GM23248 (cell line): Measurements from ENCODE around the gene SEPTIN1.

Source experiments
- EZH2 ChIP-seq: fragments of 200-600 bp; sonication (generic); IDR thresholded peaks from 2 replicates; pipeline ENCODE4 v1.6.1; 2018; ENCODE audit warnings: antibody characterized with exemption, mild to moderate bottlenecking; ENCODE audit not compliant: insufficient read depth, poor library complexity, severe bottlenecking
- EZH2phosphoT487 ChIP-seq: fragments of 200-600 bp; sonication (generic); IDR thresholded peaks from 2 replicates; pipeline ENCODE4 v1.6.1; 2018; ENCODE audit warnings: antibody characterized with exemption, moderate library complexity, mild to moderate bottlenecking, low read depth; ENCODE audit not compliant: insufficient read depth

DNA sequence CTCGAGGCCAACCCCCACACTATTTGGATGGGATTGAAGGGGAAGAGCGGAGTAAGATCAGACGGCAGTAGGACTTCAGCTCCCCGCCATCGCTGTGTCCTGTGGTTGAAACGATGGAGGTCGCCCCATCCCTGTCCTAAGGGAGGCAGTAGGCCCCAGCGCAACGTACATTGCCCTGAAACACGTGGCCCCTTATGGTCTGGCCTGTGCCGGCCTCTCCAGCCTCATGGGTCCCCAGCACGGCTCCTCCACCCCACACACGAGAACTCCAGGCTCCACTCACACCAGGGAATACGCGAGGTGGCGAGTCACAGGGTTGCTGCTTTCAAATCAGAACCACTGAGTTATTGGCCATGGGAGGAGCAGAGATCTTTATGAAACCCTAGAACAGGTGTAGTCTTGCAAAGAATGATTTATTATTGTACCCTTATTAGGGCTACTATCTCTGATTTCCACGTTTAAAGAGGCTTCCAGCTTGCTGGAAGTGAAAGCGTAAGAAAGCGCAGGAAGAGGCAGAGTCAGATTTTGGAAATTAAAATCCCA is 48.1 kb upstream of the SEPTIN1 start:
- TF ChIP-seq EZH2 (no peak), EZH2phosphoT487 (no peak)
